Uterus (tissue), 4 donors: ENCODE results near the gene RTP3. TPM values are rescaled to one million over a fixed set of nuclear protein-coding genes. Genes with fewer than 3 reads are reported as not detected.

Experiments used
- DNase-seq, 2 donors: peaks; one replicate each; pipeline ENCODE4 v3.0.0-alpha.2; 2019 to 2020
- H3K27ac ChIP-seq, 2 donors: fragments of 200-600 bp; sonication (generic); 1 replicate in 1 of 2; 2 replicates in 1 of 2; pipeline ENCODE4 v1.5.1; 2016 to 2018
- H3K27me3 ChIP-seq, 2 donors: fragments of 200-600 bp; sonication (generic); one replicate each; pipeline ENCODE4 v1.5.1; 2018 to 2019; ENCODE audit warnings: control low read depth in 1 of 2
- H3K36me3 ChIP-seq, 2 donors: fragments of 200-600 bp; sonication (generic); one replicate each; pipeline ENCODE4 v1.5.1; 2019; ENCODE audit warnings: control low read depth in 1 of 2
- H3K4me1 ChIP-seq, 2 donors: fragments of 200-600 bp; sonication (generic); one replicate each; pipeline ENCODE4 v1.5.1; 2018 to 2019; ENCODE audit warnings: control low read depth in 1 of 2
- H3K4me3 ChIP-seq, 2 donors: fragments of 200-600 bp; sonication (generic); 1 replicate in 1 of 2; 2 replicates in 1 of 2; pipeline ENCODE4 v1.5.1; 2018 to 2019; ENCODE audit warnings: mild to moderate bottlenecking in 1 of 2
- H3K9me3 ChIP-seq, 2 donors: fragments of 200-600 bp; sonication (generic); one replicate each; pipeline ENCODE4 v1.5.1; 2019; ENCODE audit warnings: control low read depth in 1 of 2
- CTCF ChIP-seq, 4 experiments: fragments of 200-600 bp in 2 of 4; fragments of 450-650 bp in 2 of 4; sonication (generic) in 2 of 4; IDR thresholded peaks; one replicate each; pipeline ENCODE4 v1.5.1; 2016 to 2019; ENCODE audit warnings: antibody characterized with exemption in 4 of 4, mild to moderate bottlenecking in 2 of 4, moderate library complexity in 1 of 4
- POLR2A ChIP-seq, 2 donors: fragments of 450-650 bp; IDR thresholded peaks; one replicate each; pipeline ENCODE4 v1.6.1; 2016; ENCODE audit warnings: antibody characterized with exemption in 2 of 2, mild to moderate bottlenecking in 1 of 2, moderate library complexity in 1 of 2
- intact Hi-C: fragments of 100-400 bp; cut with DNase I; formaldehyde crosslinking; loops from one replicate; pipeline ENCODE4 v1.15.1; 2023; ENCODE audit warnings: low total_unique reads
- total RNA-seq, 4 donors: library from RNA; depleted of rRNA in 3 of 4; stranded (reverse); fragments of >200 nt in 3 of 4; gene quantifications; one replicate each; pipeline versions ENCODE4 v1.1.0 to v1.2.4, GENCODE V29; 2014 to 2023
- donor health status: DM: yes; HTN: yes; CAD: no.

RTP3 gene
- total RNA-seq, 4 donors from 2014 or later, result not detected

GRCh38 chr3:46478341-46478740 lies 19.4 kb upstream of the RTP3 start:
- DNase-seq, result no peak
- no peaks in the 10 kb centered on the region for H3K4me1 ChIP-seq
- H3K36me3 ChIP-seq, result no peaks in the 10 kb centered on the region
- no peaks in the 10 kb centered on the region for H3K9me3 ChIP-seq
- H3K4me3 ChIP-seq, result no peak overlapping the region
- no peak overlapping the region for H3K27ac ChIP-seq
- intact Hi-C loops, result no loop called here
- TF ChIP-seq CTCF (IDR thresholded peaks at IDR 0.05) (no peak), POLR2A (IDR thresholded peaks at IDR 0.05) (no peak)
- H3K27me3 ChIP-seq, result no peaks in the 10 kb centered on the region

GRCh38 chr3:46479021-46479420 lies 18.8 kb upstream of the RTP3 start:
- TF ChIP-seq CTCF (IDR thresholded peaks at IDR 0.05), result no peak
- no peak for TF ChIP-seq POLR2A (IDR thresholded peaks at IDR 0.05)
- no peak overlapping the region for H3K4me3 ChIP-seq

GRCh38 chr3:46479696-46480095 lies 18.1 kb upstream of the RTP3 start:
- no peak overlapping the region for H3K4me3 ChIP-seq
- H3K36me3 ChIP-seq, result no peaks in the 10 kb centered on the region
- H3K4me1 ChIP-seq, result no peaks in the 10 kb centered on the region
- H3K9me3 ChIP-seq, result no peaks in the 10 kb centered on the region
- intact Hi-C loops, result loop anchor here (10.0 kb wide), 1 partner anchor 155 kb away; no protein-coding TSS in a partner anchor
- no peaks in the 10 kb centered on the region for H3K27me3 ChIP-seq
- DNase-seq, result no peak
- no peak overlapping the region for H3K27ac ChIP-seq
- TF ChIP-seq CTCF (IDR thresholded peaks at IDR 0.05) (no peak), POLR2A (IDR thresholded peaks at IDR 0.05) (no peak)

More at GRCh38 chr3:46479021-46479420, 18.8 kb upstream of the RTP3 start:
- no peaks in the 10 kb centered on the region for H3K4me1 ChIP-seq
- intact Hi-C loops, result no loop called here
- DNase-seq, result no peak
- H3K9me3 ChIP-seq, result no peaks in the 10 kb centered on the region
- H3K27ac ChIP-seq, result no peak overlapping the region
- H3K36me3 ChIP-seq, result no peaks in the 10 kb centered on the region
- H3K27me3 ChIP-seq, result no peaks in the 10 kb centered on the region

GRCh38 chr3:46480491-46481195 lies 17.1 kb upstream of the RTP3 start:
- H3K4me3 ChIP-seq, result no peak overlapping the region
- no peak for DNase-seq
- no peak overlapping the region for H3K27ac ChIP-seq
- intact Hi-C loops, result loop anchor here (10.0 kb wide), 1 partner anchor 154 kb away; no protein-coding TSS in a partner anchor
- no peaks in the 10 kb centered on the region for H3K36me3 ChIP-seq
- no peaks in the 10 kb centered on the region for H3K27me3 ChIP-seq
- TF ChIP-seq POLR2A (IDR thresholded peaks at IDR 0.05) (no peak), CTCF (IDR thresholded peaks at IDR 0.05) (no peak)
- H3K4me1 ChIP-seq, result no peaks in the 10 kb centered on the region
- no peaks in the 10 kb centered on the region for H3K9me3 ChIP-seq

GRCh38 chr3:46481636-46482035 lies 16.1 kb upstream of the RTP3 start:
- intact Hi-C loops, result loop anchor here (10.0 kb wide), 1 partner anchor 153 kb away; no protein-coding TSS in a partner anchor
- H3K27ac ChIP-seq, result no peak overlapping the region

More at GRCh38 chr3:46481636-46482035, 16.1 kb upstream of the RTP3 start:
- Histone ChIP-seq H3K36me3 (no peaks in the 10 kb centered on the region), H3K9me3 (no peaks in the 10 kb centered on the region), H3K4me1 (no peaks in the 10 kb centered on the region), H3K27me3 (no peaks in the 10 kb centered on the region), H3K4me3 (no peak overlapping the region)
- DNase-seq, result no peak
- TF ChIP-seq CTCF (IDR thresholded peaks at IDR 0.05), result no peak
- TF ChIP-seq POLR2A (IDR thresholded peaks at IDR 0.05), result no peak
